AG04450 (cell line): ENCODE data around the gene PINK1. TPM values are rescaled to one million over a fixed set of nuclear protein-coding genes. Genes with fewer than 3 reads are reported as not detected.

Experiments used
- CTCF ChIA-PET: fragments of 300-600, 350-600 bp; formaldehyde crosslinking; extraction: SDS; loops from one replicate; lab custom pipeline; 2022; ENCODE audit warnings: antibody characterized with exemption, inconsistent platforms; lab: Charles Lee
- POLR2A ChIA-PET: fragments of 350-600 bp; formaldehyde crosslinking; extraction: SDS; loops from one replicate; lab custom pipeline; 2021; ENCODE audit warnings: antibody characterized with exemption, inconsistent platforms; lab: Yijun Ruan, JAX
- DNase-seq: peaks from one replicate; pipeline ENCODE4 v3.0.0-alpha.2; 2011; ENCODE audit warnings: low read depth, low spot score
- H3K27ac ChIP-seq: one replicate; pipeline ENCODE4 v1.5.1; 2012; ENCODE audit warnings: low read depth, low read length, control low read depth
- H3K27me3 ChIP-seq: one replicate; pipeline ENCODE4 v1.6.0; 2012; ENCODE audit warnings: low read length; ENCODE audit not compliant: control insufficient read depth, insufficient read depth
- H3K4me3 ChIP-seq: 2 replicates; pipeline ENCODE4 v1.5.1; 2011; ENCODE audit warnings: mild to moderate bottlenecking, low read depth, low read length, control low read depth
- H3K9me3 ChIP-seq: 2 replicates; pipeline ENCODE4 v1.5.1; 2012; ENCODE audit warnings: low read length; ENCODE audit not compliant: control insufficient read depth, insufficient read depth
- polyA plus RNA-seq: library from polyadenylated mRNA; depleted of rRNA; stranded (reverse); fragments of >200 nt; gene quantifications from 2 replicates; pipeline ENCODE4 v1.2.3, GENCODE V29; 2011
- TF ChIP-seq, protein P1 (sequence below): IDR thresholded peaks from 2 replicates; pipeline ENCODE4 v1.5.1; 2011; ENCODE audit warnings: low read depth, low read length, control low read depth, inconsistent platforms

The PINK1 gene
- polyA plus RNA-seq, 1 experiment, result 43.8 TPM

DNA sequence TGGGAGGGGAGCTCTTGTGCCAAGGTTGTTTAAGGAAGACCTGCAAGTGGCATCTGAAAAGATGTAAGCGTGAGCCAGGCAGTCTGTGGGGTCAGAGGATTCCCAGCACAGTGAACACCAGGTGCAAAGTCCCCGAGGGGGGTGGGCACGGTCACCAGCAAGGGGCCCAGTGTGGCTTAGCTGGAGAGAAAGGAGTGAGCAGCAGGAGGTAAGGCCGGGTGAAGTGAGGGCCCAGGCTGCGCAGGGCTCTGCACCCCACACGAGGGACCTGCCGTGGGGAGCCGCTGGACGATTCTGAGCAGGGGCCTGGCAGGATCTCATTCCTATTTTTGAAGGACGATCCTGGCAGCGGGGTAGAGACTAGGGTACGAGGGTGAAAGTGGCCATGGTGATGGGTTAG, 23.8 kb downstream of the PINK1 start:
- DNase-seq, result no peak
- no peaks in the 10 kb centered on the region for H3K27me3 ChIP-seq
- H3K9me3 ChIP-seq, result no peaks in the 10 kb centered on the region; the same call in 1 of the 2 replicates
- no peak overlapping the region for H3K27ac ChIP-seq
- TF ChIP-seq, protein P1, sequence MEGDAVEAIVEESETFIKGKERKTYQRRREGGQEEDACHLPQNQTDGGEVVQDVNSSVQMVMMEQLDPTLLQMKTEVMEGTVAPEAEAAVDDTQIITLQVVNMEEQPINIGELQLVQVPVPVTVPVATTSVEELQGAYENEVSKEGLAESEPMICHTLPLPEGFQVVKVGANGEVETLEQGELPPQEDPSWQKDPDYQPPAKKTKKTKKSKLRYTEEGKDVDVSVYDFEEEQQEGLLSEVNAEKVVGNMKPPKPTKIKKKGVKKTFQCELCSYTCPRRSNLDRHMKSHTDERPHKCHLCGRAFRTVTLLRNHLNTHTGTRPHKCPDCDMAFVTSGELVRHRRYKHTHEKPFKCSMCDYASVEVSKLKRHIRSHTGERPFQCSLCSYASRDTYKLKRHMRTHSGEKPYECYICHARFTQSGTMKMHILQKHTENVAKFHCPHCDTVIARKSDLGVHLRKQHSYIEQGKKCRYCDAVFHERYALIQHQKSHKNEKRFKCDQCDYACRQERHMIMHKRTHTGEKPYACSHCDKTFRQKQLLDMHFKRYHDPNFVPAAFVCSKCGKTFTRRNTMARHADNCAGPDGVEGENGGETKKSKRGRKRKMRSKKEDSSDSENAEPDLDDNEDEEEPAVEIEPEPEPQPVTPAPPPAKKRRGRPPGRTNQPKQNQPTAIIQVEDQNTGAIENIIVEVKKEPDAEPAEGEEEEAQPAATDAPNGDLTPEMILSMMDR, result no peak
- no peak overlapping the region for H3K4me3 ChIP-seq
- ChIA-PET POLR2A (no interaction called here), CTCF (no interaction called here)

DNA sequence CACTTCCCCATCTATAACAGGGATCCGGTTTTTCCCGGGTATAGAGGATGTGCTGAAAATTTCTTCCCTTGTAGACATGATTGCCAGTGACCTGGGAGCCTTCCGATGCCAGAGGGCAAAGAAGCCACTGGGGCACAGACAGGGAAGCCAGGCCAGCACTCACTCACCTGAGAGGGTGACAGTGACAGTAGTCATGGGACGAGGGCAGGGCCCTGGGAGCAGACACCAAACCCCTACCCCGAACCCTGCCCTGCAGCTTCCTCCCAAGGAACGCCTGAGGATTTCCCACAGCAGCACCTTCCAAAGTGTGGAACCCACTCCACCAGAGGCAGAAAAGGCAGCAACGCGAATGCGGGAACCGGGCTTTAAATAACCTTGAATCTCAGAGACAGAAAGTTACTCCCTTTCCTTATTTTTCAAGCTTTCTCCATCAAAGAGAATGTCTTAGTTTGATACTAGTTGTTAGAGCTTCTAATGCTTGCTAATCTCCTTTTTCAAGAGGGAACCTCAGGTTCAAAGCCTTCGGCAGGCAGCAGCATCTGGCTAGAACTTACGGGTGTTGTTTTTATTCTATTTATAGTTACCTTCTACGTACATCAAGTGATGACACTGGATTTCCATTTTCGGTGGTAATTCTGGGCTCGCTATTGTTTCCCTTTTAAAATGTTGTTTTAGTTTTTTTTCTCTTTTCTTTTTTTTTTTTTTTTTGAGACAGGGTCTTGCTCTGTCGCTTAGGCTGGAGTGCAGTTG, 25.1 kb downstream of the PINK1 start:
- H3K27me3 ChIP-seq, result no peaks in the 10 kb centered on the region
- TF ChIP-seq, protein P1, result no peak
- POLR2A ChIA-PET, result no interaction called here
- no peak for DNase-seq
- H3K27ac ChIP-seq, result no peak overlapping the region
- CTCF ChIA-PET, result no interaction called here
- H3K4me3 ChIP-seq, result no peak overlapping the region
- H3K9me3 ChIP-seq, result no peaks in the 10 kb centered on the region; the same call in 1 of the 2 replicates

DNA sequence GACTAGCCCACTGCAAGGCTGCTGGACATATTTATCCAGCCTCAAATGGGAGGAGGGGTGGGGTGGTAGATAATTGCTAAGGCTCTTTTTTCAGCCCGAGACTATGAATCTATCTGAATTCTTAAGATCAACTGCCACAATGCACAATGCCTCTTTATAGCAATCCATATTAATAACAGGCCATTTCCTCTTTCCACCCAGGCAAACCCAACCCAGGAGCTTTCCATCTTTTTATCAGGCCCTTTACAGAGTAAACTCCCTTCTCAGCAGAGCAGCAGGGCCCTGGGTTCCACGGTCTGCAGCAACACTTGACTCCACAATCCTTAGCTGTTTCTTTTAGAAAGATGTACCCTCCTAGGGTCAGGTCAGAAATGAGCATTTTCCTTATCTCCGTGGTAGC, 27.1 kb downstream of the PINK1 start:
- Histone ChIP-seq H3K9me3 (no peaks in the 10 kb centered on the region; the same call in 1 of the 2 replicates), H3K27me3 (no peaks in the 10 kb centered on the region), H3K27ac (no peak overlapping the region), H3K4me3 (peak overlapping the region; percentile 96)
- POLR2A ChIA-PET, result no interaction called here
- DNase-seq, result no peak
- TF ChIP-seq, protein P1, result no peak
- CTCF ChIA-PET, result interaction anchor here (0.5 to 1.7 kb wide), 3 partner anchors 14 to 85 kb away, joined by 5 to 7 read pairs (median 6); no protein-coding TSS in a partner anchor

DNA sequence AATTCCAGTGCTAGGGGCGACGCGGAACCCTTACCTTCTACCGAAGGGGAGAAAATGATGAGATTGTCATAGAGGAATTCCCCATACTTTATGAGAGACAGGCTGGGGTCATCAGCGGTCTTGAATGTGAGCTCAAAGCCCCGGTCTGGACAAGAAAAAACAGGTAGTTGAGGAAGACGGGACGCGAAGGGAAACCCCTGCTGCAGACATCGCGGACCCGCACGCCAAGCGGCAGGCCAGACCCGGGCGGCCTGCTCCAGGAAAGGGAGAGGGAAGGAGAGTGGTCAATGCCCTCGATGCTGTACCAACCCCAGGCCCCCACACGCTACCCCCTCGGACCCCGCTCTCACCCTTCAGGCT, 27.6 kb downstream of the PINK1 start:
- TF ChIP-seq, protein P1, result no peak
- Histone ChIP-seq H3K4me3 (peak overlapping the region; percentile 96), H3K27me3 (no peaks in the 10 kb centered on the region), H3K9me3 (no peaks in the 10 kb centered on the region; the same call in 1 of the 2 replicates), H3K27ac (no peak overlapping the region)
- ChIA-PET CTCF (interaction anchor here (1.0 to 1.7 kb wide), 4 partner anchors 11 to 86 kb away, joined by 3 to 7 read pairs (median 4); no protein-coding TSS in a partner anchor), POLR2A (interaction anchor here (0.7 to 1.1 kb wide), 5 partner anchors 10 to 36 kb away, joined by 3 to 5 read pairs (median 4); no protein-coding TSS in a partner anchor)
- DNase-seq, result no peak
